Neuronal stem cell (in vitro differentiated cells): Measurements from ENCODE around the gene APOL3.
A peak's percentile ranks its signal among the peaks of the same experiment; 100 is the strongest.

Experiments
- DNase-seq: peaks from one replicate; pipeline ENCODE4 v3.0.0-alpha.2; 2013; ENCODE audit warnings: low spot score
- H2AFZ ChIP-seq: one replicate; pipeline ENCODE4 v1.6.1; 2013; ENCODE audit warnings: mild to moderate bottlenecking, low read length, inconsistent platforms
- H2AK5ac ChIP-seq: 2 replicates; pipeline ENCODE4 v1.6.1; 2013; ENCODE audit warnings: low read depth, mild to moderate bottlenecking, inconsistent platforms, low read length, moderate library complexity, mixed read lengths
- H2BK120ac ChIP-seq: 2 replicates; pipeline ENCODE4 v1.6.1; 2013; ENCODE audit warnings: low read depth, mild to moderate bottlenecking, inconsistent platforms, low read length, moderate library complexity, mixed read lengths
- H2BK12ac ChIP-seq: one replicate; pipeline ENCODE4 v1.6.1; 2013; ENCODE audit warnings: low read length, inconsistent platforms
- H2BK15ac ChIP-seq: 2 replicates; pipeline ENCODE4 v1.6.1; 2013; ENCODE audit warnings: mild to moderate bottlenecking, low read length, inconsistent platforms, mixed read lengths
- H2BK5ac ChIP-seq: one replicate; pipeline ENCODE4 v1.6.1; 2013; ENCODE audit warnings: inconsistent platforms, mild to moderate bottlenecking, low read length, moderate library complexity
- H3K14ac ChIP-seq: one replicate; pipeline ENCODE4 v1.6.1; 2013; ENCODE audit warnings: low read length, inconsistent platforms
- H3K18ac ChIP-seq: 2 replicates; pipeline ENCODE4 v1.6.1; 2013; ENCODE audit warnings: low read length, inconsistent platforms
- H3K23ac ChIP-seq: 2 replicates; pipeline ENCODE4 v1.6.1; 2013; ENCODE audit warnings: low read depth, mild to moderate bottlenecking, mixed read lengths, low read length, inconsistent platforms; ENCODE audit not compliant: poor library complexity
- H3K27ac ChIP-seq: replicated peaks from 3 replicates; pipeline ENCODE4 v1.5.1; 2013; ENCODE audit warnings: low read length, inconsistent platforms
- H3K27me3 ChIP-seq, 3 experiments: 2 replicates each; pipeline ENCODE4 v1.6.1; 2013; ENCODE audit warnings: low read length in 3 of 3, mild to moderate bottlenecking in 2 of 3, inconsistent platforms in 1 of 3, low read depth in 1 of 3, mixed read lengths in 1 of 3, moderate library complexity in 1 of 3; ENCODE audit not compliant: control insufficient read depth in 3 of 3, insufficient read depth in 3 of 3
- H3K36me3 ChIP-seq, 2 donors: replicated peaks in 1 of 2; 2 replicates each; pipeline ENCODE4 v1.6.1; 2013; ENCODE audit warnings: low read length in 2 of 2; ENCODE audit not compliant: control insufficient read depth in 2 of 2, insufficient read depth in 2 of 2
- H3K4ac ChIP-seq: 2 replicates; pipeline ENCODE4 v1.6.1; 2013; ENCODE audit warnings: inconsistent platforms, mild to moderate bottlenecking, low read length, moderate library complexity
- H3K4me1 ChIP-seq, 2 donors: 1 replicate in 1 of 2; 2 replicates in 1 of 2; pipeline ENCODE4 v1.6.1; 2013; ENCODE audit warnings: low read length in 2 of 2, low read depth in 1 of 2; ENCODE audit not compliant: control insufficient read depth in 2 of 2, insufficient read depth in 1 of 2
- H3K4me2 ChIP-seq: one replicate; pipeline ENCODE4 v1.6.1; 2013; ENCODE audit warnings: mild to moderate bottlenecking, low read length, inconsistent platforms; ENCODE audit not compliant: insufficient read depth, poor library complexity, severe bottlenecking
- H3K4me3 ChIP-seq, 2 donors: 2 replicates each; pipeline ENCODE4 v1.5.1; 2013; ENCODE audit warnings: low read length in 2 of 2, mild to moderate bottlenecking in 2 of 2, inconsistent platforms in 1 of 2, moderate library complexity in 1 of 2
- H3K79me1 ChIP-seq: one replicate; pipeline ENCODE4 v1.6.1; 2013; ENCODE audit warnings: low read depth, mild to moderate bottlenecking, inconsistent platforms, low read length, moderate library complexity
- H3K9ac ChIP-seq: one replicate; pipeline ENCODE4 v1.6.1; 2013; ENCODE audit warnings: mild to moderate bottlenecking, low read depth, low read length, inconsistent platforms; ENCODE audit not compliant: poor library complexity
- H3K9me3 ChIP-seq, 2 donors: replicated peaks in 1 of 2; 2 replicates each; pipeline versions ENCODE3 to v1.6.1; 2013; ENCODE audit warnings: low read length in 2 of 2, mild to moderate bottlenecking in 2 of 2, inconsistent platforms in 1 of 2, low read depth in 1 of 2, mixed read lengths in 1 of 2, moderate library complexity in 1 of 2; ENCODE audit not compliant: control insufficient read depth in 2 of 2, insufficient read depth in 1 of 2
- H4K8ac ChIP-seq: one replicate; pipeline ENCODE4 v1.6.1; 2013; ENCODE audit warnings: low read depth, mild to moderate bottlenecking, inconsistent platforms, low read length, moderate library complexity
- H4K91ac ChIP-seq: one replicate; pipeline ENCODE4 v1.6.1; 2013; ENCODE audit warnings: low read length, low read depth, mild to moderate bottlenecking, inconsistent platforms; ENCODE audit not compliant: poor library complexity
- WGBS, 2 donors: extraction: QIAGEN DNeasy Blood & Tissue Kit; methylation state at CpG; one replicate each; pipeline ENCODE4 v1.1.7; 2013; ENCODE audit warnings: missing lambda C conversion rate in 2 of 2, mixed read lengths in 1 of 2; ENCODE audit not compliant: insufficient read length in 2 of 2, insufficient replicate concordance in 1 of 2; ENCODE audit errors: extremely low coverage in 2 of 2; 5-methylcytosine and 5-hydroxymethylcytosine counted together

APOL3 gene

GRCh38 chr22:36152088-36152487 lies 8.5 kb downstream of the APOL3 start:
- Histone ChIP-seq H3K4me3 (no peak overlapping the region), H3K4me1 (peaks cover 11 to 18% of the 10 kb centered on the region in 2 donors), H3K36me3 (no peaks in the 10 kb centered on the region), H2BK12ac (no peak overlapping the region), H3K23ac (no peak overlapping the region), H4K91ac (no peak overlapping the region), H2AK5ac (no peak overlapping the region), H3K27me3 (no peaks in the 10 kb centered on the region), H3K27ac (no peak overlapping the region), H3K14ac (no peak overlapping the region), H2BK5ac (no peak overlapping the region), H3K79me1 (no peaks in the 10 kb centered on the region), H3K18ac (no peak overlapping the region), H2AFZ (no peak overlapping the region), H4K8ac (no peak overlapping the region), H3K4me2 (no peak overlapping the region), H3K9ac (no peak overlapping the region), H3K9me3 (no peaks in the 10 kb centered on the region), H2BK15ac (no peak overlapping the region), H3K4ac (no peak overlapping the region), H2BK120ac (no peak overlapping the region)
- WGBS, 2 donors: no CpG with 5 or more reads among the region's 3 CpGs
- no peak for DNase-seq

- no peak overlapping the region for H3K4ac ChIP-seq
- H3K4me1 ChIP-seq: peaks cover 4 to 12% of the 10 kb centered on the region in 2 donors
- no peak overlapping the region for H3K9ac ChIP-seq
- H2BK12ac ChIP-seq: no peak overlapping the region
- no peak overlapping the region for H4K8ac ChIP-seq
- H3K79me1 ChIP-seq: no peaks in the 10 kb centered on the region
- no peak overlapping the region for H3K4me3 ChIP-seq
- H3K9me3 ChIP-seq: no peaks in the 10 kb centered on the region
- DNase-seq: no peak
- no peaks in the 10 kb centered on the region for H3K27me3 ChIP-seq
- no peak overlapping the region for H3K18ac ChIP-seq
- no peak overlapping the region for H2BK15ac ChIP-seq
- H2BK120ac ChIP-seq: no peak overlapping the region
- H2AFZ ChIP-seq: no peak overlapping the region
- H2AK5ac ChIP-seq: no peak overlapping the region
- H3K27ac ChIP-seq: no peak overlapping the region
- H3K4me2 ChIP-seq: no peak overlapping the region
- H3K23ac ChIP-seq: no peak overlapping the region
- no peaks in the 10 kb centered on the region for H3K36me3 ChIP-seq
- no peak overlapping the region for H3K14ac ChIP-seq
- H4K91ac ChIP-seq: no peak overlapping the region
- no peak overlapping the region for H2BK5ac ChIP-seq
- WGBS, 2 donors: no CpG with 5 or more reads among the region's 3 CpGs
Measured at GRCh38 chr22:36151006-36151595, 9.5 kb downstream of the APOL3 start.

GRCh38 chr22:36149441-36149840 lies 11.1 kb downstream of the APOL3 start:
- Histone ChIP-seq H3K9ac (no peak overlapping the region), H2BK5ac (no peak overlapping the region), H3K4ac (no peak overlapping the region), H4K8ac (no peak overlapping the region), H3K4me2 (no peak overlapping the region), H3K9me3 (no peaks in the 10 kb centered on the region), H4K91ac (no peak overlapping the region), H3K27ac (no peak overlapping the region), H2BK15ac (no peak overlapping the region), H3K4me3 (no peak overlapping the region), H2BK120ac (no peak overlapping the region), H3K4me1 (peaks cover 6 to 13% of the 10 kb centered on the region in 2 donors), H3K14ac (no peak overlapping the region), H2BK12ac (no peak overlapping the region), H3K36me3 (no peaks in the 10 kb centered on the region), H3K27me3 (no peaks in the 10 kb centered on the region), H3K18ac (no peak overlapping the region), H2AK5ac (no peak overlapping the region), H3K23ac (no peak overlapping the region), H3K79me1 (no peaks in the 10 kb centered on the region), H2AFZ (no peak overlapping the region)
- no peak for DNase-seq
- WGBS, 2 donors: no CpG with 5 or more reads among the region's 4 CpGs

- no peak overlapping the region for H2BK120ac ChIP-seq
- no peak overlapping the region for H4K8ac ChIP-seq
- peaks cover 0 to 2% (median 0%) of the 10 kb centered on the region in 3 experiments for H3K27me3 ChIP-seq
- no peak overlapping the region for H3K23ac ChIP-seq
- peak overlapping the region; percentile 14 for H3K9ac ChIP-seq
- H2AK5ac ChIP-seq: no peak overlapping the region
- no peak overlapping the region for H3K27ac ChIP-seq
- no peaks in the 10 kb centered on the region for H3K79me1 ChIP-seq
- no peaks in the 10 kb centered on the region for H3K36me3 ChIP-seq
- no peak overlapping the region for H3K14ac ChIP-seq
- H3K9me3 ChIP-seq: no peaks in the 10 kb centered on the region
- no peak overlapping the region for H3K4ac ChIP-seq
- H2AFZ ChIP-seq: no peak overlapping the region
- H2BK5ac ChIP-seq: no peak overlapping the region
- H2BK15ac ChIP-seq: no peak overlapping the region
- H3K4me2 ChIP-seq: no peak overlapping the region
- H2BK12ac ChIP-seq: no peak overlapping the region
- no CpG with 5 or more reads among the region's 8 CpGs for WGBS, 2 donors
- H3K18ac ChIP-seq: peak overlapping the region; percentile 70
- no peak overlapping the region for H4K91ac ChIP-seq
- peaks cover 6 to 13% of the 10 kb centered on the region in 2 donors for H3K4me1 ChIP-seq
- no peak for DNase-seq
- H3K4me3 ChIP-seq: no peak overlapping the region
Measured at GRCh38 chr22:36148411-36148810, 12.1 kb downstream of the APOL3 start.
